BLaER1 (cell line): ENCODE data around the gene DENND4A.

Experiments used
- H3K27ac ChIP-seq: shearing (Covaris generic); formaldehyde crosslinking; 2 replicates; pipeline ENCODE4 v1.8.1; 2022
- H3K27me3 ChIP-seq: shearing (Covaris generic); formaldehyde crosslinking; 2 replicates; pipeline ENCODE4 v1.8.1; 2022
- H3K36me3 ChIP-seq: shearing (Covaris generic); formaldehyde crosslinking; 2 replicates; pipeline ENCODE4 v1.8.1; 2022
- H3K4me1 ChIP-seq: shearing (Covaris generic); formaldehyde crosslinking; 2 replicates; pipeline ENCODE4 v1.8.1; 2022
- H3K4me2 ChIP-seq: shearing (Covaris generic); formaldehyde crosslinking; 2 replicates; pipeline ENCODE4 v1.8.1; 2022
- H3K4me3 ChIP-seq: shearing (Covaris generic); formaldehyde crosslinking; 2 replicates; pipeline ENCODE4 v1.8.1; 2022
- H3K9ac ChIP-seq: shearing (Covaris generic); formaldehyde crosslinking; 2 replicates; pipeline ENCODE4 v1.8.1; 2022
- H3K9me3 ChIP-seq: shearing (Covaris generic); formaldehyde crosslinking; 2 replicates; pipeline ENCODE4 v1.8.1; 2022
- H4K20me1 ChIP-seq: shearing (Covaris generic); formaldehyde crosslinking; 2 replicates; pipeline ENCODE4 v1.8.1; 2022
- Cebpa-rat ChIP-seq: shearing (Covaris generic); IDR thresholded peaks from 2 replicates; pipeline ENCODE4 v1.8.1; 2022

Gene DENND4A

GRCh38 chr15:65777053-65777452 is 15.0 kb downstream of the DENND4A start:
- Histone ChIP-seq H3K27ac (no peak overlapping the region), H3K4me3 (no peak overlapping the region)

GRCh38 chr15:65773386-65774111 is 18.5 kb downstream of the DENND4A start:
- H3K4me2 ChIP-seq = no peak overlapping the region

More at GRCh38 chr15:65777053-65777452, 15.0 kb downstream of the DENND4A start:
- Histone ChIP-seq H3K9ac (no peak overlapping the region), H3K36me3 (no peaks in the 10 kb centered on the region), H3K9me3 (no peaks in the 10 kb centered on the region; the same call in 1 of the 2 replicates), H3K27me3 (no peaks in the 10 kb centered on the region), H3K4me2 (peak overlapping the region; percentile 12; the same call in 1 of the 2 replicates), H3K4me1 (peaks cover 30% of the 10 kb centered on the region), H4K20me1 (peaks cover 90% of the 10 kb centered on the region)
- TF ChIP-seq Cebpa-rat = no peak

DNA sequence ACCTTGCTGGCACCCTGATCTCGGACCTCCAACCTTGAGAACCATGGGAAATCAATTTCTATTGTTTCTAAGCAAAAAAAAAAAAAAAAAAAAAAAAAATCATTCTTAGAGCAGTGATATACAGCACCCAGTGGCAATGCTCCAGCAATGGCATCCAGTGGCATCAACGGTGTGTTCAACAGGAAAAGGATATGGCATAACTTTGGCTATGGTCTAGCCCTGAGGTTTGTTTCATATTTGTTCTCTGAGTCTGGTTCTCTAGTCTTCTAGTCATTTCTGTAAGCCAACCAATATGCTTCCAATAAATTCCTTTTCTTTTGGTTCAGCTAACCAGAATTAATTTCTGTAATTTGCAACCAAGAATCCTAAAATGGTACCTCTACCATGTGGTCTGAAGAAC is 19.2 kb downstream of the DENND4A start:
- Histone ChIP-seq H3K36me3 (0 out of 2 replicates have a peak, but pooled peaks cover 4% of the 10 kb centered on the region), H3K4me2 (no peak overlapping the region), H3K4me3 (no peak overlapping the region), H3K4me1 (peaks cover 24% of the 10 kb centered on the region), H3K9me3 (no peaks in the 10 kb centered on the region), H3K27ac (no peak overlapping the region), H4K20me1 (peaks cover 90% of the 10 kb centered on the region), H3K27me3 (no peaks in the 10 kb centered on the region), H3K9ac (no peak overlapping the region)
- no peak for TF ChIP-seq Cebpa-rat

More at GRCh38 chr15:65773386-65774111, 18.5 kb downstream of the DENND4A start:
- H3K9ac ChIP-seq = no peak overlapping the region
- no peak overlapping the region for H3K4me3 ChIP-seq
- TF ChIP-seq Cebpa-rat = no peak
- H3K4me1 ChIP-seq = peaks cover 27% of the 10 kb centered on the region
- no peaks in the 10 kb centered on the region for H3K9me3 ChIP-seq
- H3K27ac ChIP-seq = no peak overlapping the region
- H4K20me1 ChIP-seq = peaks cover 87% of the 10 kb centered on the region
- H3K27me3 ChIP-seq = no peaks in the 10 kb centered on the region
- 0 out of 2 replicates have a peak, but pooled peaks cover 4% of the 10 kb centered on the region for H3K36me3 ChIP-seq

DNA sequence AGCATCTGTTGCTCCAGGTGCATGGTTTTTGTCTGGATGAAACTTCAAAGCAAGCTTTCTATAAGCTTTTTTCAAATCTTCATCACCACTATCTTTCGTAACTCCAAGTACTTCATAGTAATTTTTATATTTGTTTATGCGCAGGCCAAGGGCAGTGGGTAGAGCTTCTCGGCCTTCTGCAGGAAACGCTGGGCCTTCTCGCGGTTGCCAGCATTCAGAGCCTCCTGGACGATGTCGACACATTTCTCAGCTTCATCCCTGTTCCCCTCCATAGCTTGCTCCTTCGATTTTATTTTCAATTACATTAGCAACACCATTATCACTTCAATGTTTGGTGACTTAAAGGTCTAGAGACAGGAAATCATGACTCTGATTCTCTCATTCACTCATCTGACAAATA is 20.2 kb downstream of the DENND4A start:
- H3K27me3 ChIP-seq = no peaks in the 10 kb centered on the region
- peaks cover 90% of the 10 kb centered on the region for H4K20me1 ChIP-seq
- H3K9ac ChIP-seq = no peak overlapping the region
- no peaks in the 10 kb centered on the region for H3K9me3 ChIP-seq
- H3K4me3 ChIP-seq = no peak overlapping the region
- peaks cover 13% of the 10 kb centered on the region for H3K4me1 ChIP-seq
- no peak for TF ChIP-seq Cebpa-rat
- H3K36me3 ChIP-seq = 0 out of 2 replicates have a peak, but pooled peaks cover 4% of the 10 kb centered on the region
- H3K27ac ChIP-seq = no peak overlapping the region
- H3K4me2 ChIP-seq = no peak overlapping the region

- H3K27ac ChIP-seq = no peak overlapping the region
- no peak overlapping the region for H3K9ac ChIP-seq
- H4K20me1 ChIP-seq = peaks cover 91% of the 10 kb centered on the region
- H3K36me3 ChIP-seq = 0 out of 2 replicates have a peak, but pooled peaks cover 4% of the 10 kb centered on the region
- H3K4me1 ChIP-seq = peaks cover 11% of the 10 kb centered on the region; the same call in 1 of the 2 replicates
- H3K4me3 ChIP-seq = no peak overlapping the region
- no peaks in the 10 kb centered on the region for H3K27me3 ChIP-seq
- H3K4me2 ChIP-seq = no peak overlapping the region
- no peaks in the 10 kb centered on the region for H3K9me3 ChIP-seq
- no peak for TF ChIP-seq Cebpa-rat
Measured at GRCh38 chr15:65769482-65769881, 22.6 kb downstream of the DENND4A start.

- no peak overlapping the region for H3K4me3 ChIP-seq
- peaks cover 89% of the 10 kb centered on the region for H4K20me1 ChIP-seq
- no peak overlapping the region for H3K4me2 ChIP-seq
- no peak overlapping the region for H3K9ac ChIP-seq
- H3K27me3 ChIP-seq = no peaks in the 10 kb centered on the region
- no peaks in the 10 kb centered on the region for H3K4me1 ChIP-seq
- H3K9me3 ChIP-seq = no peaks in the 10 kb centered on the region
- no peak overlapping the region for H3K27ac ChIP-seq
- 0 out of 2 replicates have a peak, but pooled peaks cover 4% of the 10 kb centered on the region for H3K36me3 ChIP-seq
- no peak for TF ChIP-seq Cebpa-rat
Measured at GRCh38 chr15:65767895-65768294, 24.2 kb downstream of the DENND4A start.

GRCh38 chr15:65767264-65767595 is 24.9 kb downstream of the DENND4A start:
- H3K9ac ChIP-seq = no peak overlapping the region
- no peak overlapping the region for H3K27ac ChIP-seq
- H3K4me2 ChIP-seq = no peak overlapping the region
- no peaks in the 10 kb centered on the region for H3K9me3 ChIP-seq
- no peak overlapping the region for H3K4me3 ChIP-seq
- H3K4me1 ChIP-seq = no peaks in the 10 kb centered on the region
- peaks cover 88% of the 10 kb centered on the region for H4K20me1 ChIP-seq
- H3K36me3 ChIP-seq = 0 out of 2 replicates have a peak, but pooled peaks cover 4% of the 10 kb centered on the region
- TF ChIP-seq Cebpa-rat = no peak
- no peaks in the 10 kb centered on the region for H3K27me3 ChIP-seq

GRCh38 chr15:65766422-65767263 is 25.4 kb downstream of the DENND4A start:
- no peak overlapping the region for H3K27ac ChIP-seq
- no peaks in the 10 kb centered on the region for H3K9me3 ChIP-seq
- no peak overlapping the region for H3K9ac ChIP-seq
- no peak overlapping the region for H3K4me2 ChIP-seq
- no peaks in the 10 kb centered on the region for H3K4me1 ChIP-seq
- H3K36me3 ChIP-seq = no peaks in the 10 kb centered on the region
- H4K20me1 ChIP-seq = peaks cover 88% of the 10 kb centered on the region
- no peak for TF ChIP-seq Cebpa-rat
- no peaks in the 10 kb centered on the region for H3K27me3 ChIP-seq
- H3K4me3 ChIP-seq = no peak overlapping the region

- H3K36me3 ChIP-seq = 0 out of 2 replicates have a peak, but pooled peaks cover 4% of the 10 kb centered on the region
- no peak for TF ChIP-seq Cebpa-rat
- H4K20me1 ChIP-seq = peaks cover 76% of the 10 kb centered on the region
- H3K9me3 ChIP-seq = 0 out of 2 replicates have a peak, but pooled peaks cover 1% of the 10 kb centered on the region
- no peak overlapping the region for H3K27ac ChIP-seq
- H3K4me2 ChIP-seq = no peak overlapping the region
- H3K4me3 ChIP-seq = no peak overlapping the region
- no peak overlapping the region for H3K9ac ChIP-seq
- H3K27me3 ChIP-seq = no peaks in the 10 kb centered on the region
- no peaks in the 10 kb centered on the region for H3K4me1 ChIP-seq
Measured at GRCh38 chr15:65765106-65765505, 27.0 kb downstream of the DENND4A start.
